NOMO-1 treated with dmso at 0.1 percent for 144 hours (cell line): ENCODE data around the gene SPIB.
"Not testable (repeated sequence)": the region's sequence is repeated elsewhere in the genome, so short reads cannot be mapped to it uniquely, and the experiment has no call there.

Source experiments
- DNase-seq: peaks from one replicate; lab custom pipeline; 2025; ENCODE audit not compliant: unreplicated experiment; lab: John Stamatoyannopoulos, UW

Gene SPIB

GRCh38 chr19:50390952-50391351 is 27.8 kb upstream of the SPIB start:
- DNase-seq: not testable (repeated sequence)

GRCh38 chr19:50392759-50393158 is 26.0 kb upstream of the SPIB start:
- no peak for DNase-seq

- DNase-seq: no peak
Measured at GRCh38 chr19:50393589-50393988, 25.1 kb upstream of the SPIB start.

GRCh38 chr19:50394017-50394416 is 24.7 kb upstream of the SPIB start:
- DNase-seq: no peak

- no peak for DNase-seq
Measured at GRCh38 chr19:50398675-50399367, 19.9 kb upstream of the SPIB start.

GRCh38 chr19:50399368-50399745 is 19.4 kb upstream of the SPIB start:
- DNase-seq: no peak

- no peak for DNase-seq
Measured at GRCh38 chr19:50401605-50402450, 16.9 kb upstream of the SPIB start.

- DNase-seq: no peak
Measured at GRCh38 chr19:50402544-50403301, 16.0 kb upstream of the SPIB start.

GRCh38 chr19:50406156-50406820 is 12.4 kb upstream of the SPIB start:
- DNase-seq: no peak

GRCh38 chr19:50406829-50407228 is 11.9 kb upstream of the SPIB start:
- DNase-seq: no peak

- DNase-seq: no peak
Measured at GRCh38 chr19:50409347-50409746, 9.4 kb upstream of the SPIB start.

- no peak for DNase-seq
Measured at GRCh38 chr19:50410109-50410508, 8.6 kb upstream of the SPIB start.

GRCh38 chr19:50412419-50412818 is 6.3 kb upstream of the SPIB start:
- no peak for DNase-seq

- no peak for DNase-seq
Measured at GRCh38 chr19:50413096-50413495, 5.6 kb upstream of the SPIB start.

GRCh38 chr19:50413531-50413930 is 5.2 kb upstream of the SPIB start:
- no peak for DNase-seq

- DNase-seq: peak; percentile 56
Measured at GRCh38 chr19:50414864-50415660, 3.7 kb upstream of the SPIB start.

- DNase-seq: peak; percentile 78
Measured at GRCh38 chr19:50415661-50416033, 3.1 kb upstream of the SPIB start.

GRCh38 chr19:50416034-50416977 is 2.4 kb upstream of the SPIB start:
- DNase-seq: no peak
